SHP77 treated with DMSO at 0.1 percent for 48 hours (cell line): ENCODE data around the gene GPR62.
"Not testable (repeated sequence)": the region's sequence is repeated elsewhere in the genome, so short reads cannot be mapped to it uniquely, and the experiment has no call there.

Source experiments
- DNase-seq: peaks from one replicate; lab custom pipeline; 2025; lab: John Stamatoyannopoulos, UW

GPR62 gene, protein sequence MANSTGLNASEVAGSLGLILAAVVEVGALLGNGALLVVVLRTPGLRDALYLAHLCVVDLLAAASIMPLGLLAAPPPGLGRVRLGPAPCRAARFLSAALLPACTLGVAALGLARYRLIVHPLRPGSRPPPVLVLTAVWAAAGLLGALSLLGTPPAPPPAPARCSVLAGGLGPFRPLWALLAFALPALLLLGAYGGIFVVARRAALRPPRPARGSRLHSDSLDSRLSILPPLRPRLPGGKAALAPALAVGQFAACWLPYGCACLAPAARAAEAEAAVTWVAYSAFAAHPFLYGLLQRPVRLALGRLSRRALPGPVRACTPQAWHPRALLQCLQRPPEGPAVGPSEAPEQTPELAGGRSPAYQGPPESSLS

GRCh38 chr3:51955175-51955892 lies at the start of gene GPR62:
Gene GPR62, plus strand, starts transcription at chr3:51955381. Its CDS starts 272 bp downstream, at chr3:51955653.
- DNase-seq, result no peak

GRCh38 chr3:51908026-51908425 lies 47.2 kb upstream of the GPR62 start:
- DNase-seq, result no peak

GRCh38 chr3:51916418-51916817 lies 38.8 kb upstream of the GPR62 start:
- no peak for DNase-seq

GRCh38 chr3:51921081-51921578 lies 34.1 kb upstream of the GPR62 start:
- no peak for DNase-seq

GRCh38 chr3:51927061-51927977 lies 27.9 kb upstream of the GPR62 start:
- no peak for DNase-seq

DNA sequence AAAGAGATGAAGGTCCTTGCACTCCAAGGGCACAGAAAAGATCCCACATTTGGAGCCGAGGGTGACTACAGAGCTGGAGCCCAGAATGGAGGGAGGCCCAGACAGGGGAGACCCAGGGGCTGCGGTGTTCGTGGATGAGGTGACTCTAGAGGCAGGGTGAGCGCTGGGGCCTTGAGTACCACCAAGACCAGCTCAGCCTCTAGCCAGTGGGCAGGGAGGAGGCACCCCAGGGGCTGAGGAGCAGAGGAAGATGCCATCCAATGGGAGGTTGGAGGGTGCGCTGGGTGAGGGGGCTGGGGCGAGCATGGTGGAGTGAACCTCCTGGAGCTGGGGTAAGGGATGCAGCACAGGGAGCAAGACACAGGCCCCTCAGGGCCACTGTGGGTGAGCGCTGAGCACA lies 26.7 kb upstream of the GPR62 start:
- no peak for DNase-seq

GRCh38 chr3:51928981-51929380 lies 26.2 kb upstream of the GPR62 start:
- not testable (repeated sequence) for DNase-seq

DNA sequence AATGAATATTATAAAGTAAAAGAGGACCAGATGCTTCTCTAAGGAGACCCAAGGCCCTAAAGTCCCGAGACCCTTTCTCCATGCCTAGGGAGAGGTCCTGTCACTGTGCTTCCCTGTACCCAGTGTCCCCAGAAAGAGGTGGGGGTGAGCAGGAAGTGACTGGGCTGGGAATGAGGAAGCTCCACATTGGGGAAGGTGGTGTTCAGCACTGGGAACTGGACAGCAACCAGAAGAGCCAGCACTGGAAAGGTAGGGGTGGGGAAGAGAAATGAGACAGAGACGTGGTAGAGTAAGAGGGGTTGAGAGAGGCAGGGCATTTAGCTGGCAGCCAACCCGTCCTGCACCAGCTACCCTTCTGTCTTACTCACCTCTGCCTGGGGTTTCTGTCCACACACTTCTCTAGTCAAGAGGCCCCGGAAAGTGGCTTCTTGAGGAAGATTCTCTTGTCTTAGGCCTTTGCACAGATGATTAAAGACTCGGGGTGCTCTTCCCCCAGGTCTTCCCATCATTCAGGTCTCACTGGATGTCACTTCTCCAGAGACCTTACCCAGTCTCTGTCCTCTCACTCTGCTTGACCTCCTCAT lies 25.7 kb upstream of the GPR62 start:
- no peak for DNase-seq

- DNase-seq, result no peak
Measured at GRCh38 chr3:51930439-51930838, 24.7 kb upstream of the GPR62 start.

GRCh38 chr3:51931756-51932155 lies 23.4 kb upstream of the GPR62 start:
- no peak for DNase-seq

DNA sequence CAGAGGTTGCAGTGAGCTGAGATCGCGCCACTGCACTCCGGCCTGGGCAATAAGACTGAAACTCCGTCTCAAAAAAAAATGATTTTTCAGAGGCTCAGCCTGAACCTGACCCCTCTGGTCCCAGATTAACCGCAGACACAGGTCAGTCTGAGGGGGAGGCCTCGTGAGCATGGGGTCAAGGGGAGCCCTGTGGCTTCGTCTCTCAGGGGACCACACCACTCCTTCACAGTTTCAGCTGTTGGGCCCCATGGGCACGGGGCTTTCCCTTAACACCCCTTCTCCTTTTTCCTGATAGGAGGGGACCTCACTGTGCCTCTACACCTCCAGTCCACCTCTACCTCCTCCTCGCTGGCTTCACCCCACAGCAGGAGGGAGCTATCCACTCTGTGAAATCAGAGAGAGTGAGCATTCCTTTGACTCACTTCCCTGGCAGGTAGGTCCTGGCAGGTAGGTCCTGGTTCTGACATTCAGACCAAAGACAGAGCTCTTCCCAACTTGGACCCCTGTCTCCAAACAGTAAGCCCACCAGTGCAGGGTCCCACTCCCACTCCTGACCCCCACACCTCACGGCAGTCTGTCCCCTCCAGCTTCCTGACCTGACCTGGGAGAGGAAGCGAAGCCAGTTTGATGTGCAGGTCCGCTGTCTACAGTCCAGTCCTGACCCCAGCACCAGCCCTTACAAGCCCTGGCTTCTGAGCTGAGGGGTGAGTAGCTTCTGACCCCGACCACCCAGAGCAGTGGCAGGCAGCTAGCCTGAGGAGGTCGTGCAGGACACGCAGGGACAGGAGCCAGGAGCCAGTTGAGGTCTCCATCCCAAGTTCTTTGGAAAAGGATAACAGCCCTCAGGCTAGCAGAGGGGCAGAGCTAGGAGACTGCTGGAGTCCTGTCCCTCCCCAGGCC lies 22.5 kb upstream of the GPR62 start:
- no peak for DNase-seq

GRCh38 chr3:51933471-51934138 lies 21.6 kb upstream of the GPR62 start:
- DNase-seq, result no peak

DNA sequence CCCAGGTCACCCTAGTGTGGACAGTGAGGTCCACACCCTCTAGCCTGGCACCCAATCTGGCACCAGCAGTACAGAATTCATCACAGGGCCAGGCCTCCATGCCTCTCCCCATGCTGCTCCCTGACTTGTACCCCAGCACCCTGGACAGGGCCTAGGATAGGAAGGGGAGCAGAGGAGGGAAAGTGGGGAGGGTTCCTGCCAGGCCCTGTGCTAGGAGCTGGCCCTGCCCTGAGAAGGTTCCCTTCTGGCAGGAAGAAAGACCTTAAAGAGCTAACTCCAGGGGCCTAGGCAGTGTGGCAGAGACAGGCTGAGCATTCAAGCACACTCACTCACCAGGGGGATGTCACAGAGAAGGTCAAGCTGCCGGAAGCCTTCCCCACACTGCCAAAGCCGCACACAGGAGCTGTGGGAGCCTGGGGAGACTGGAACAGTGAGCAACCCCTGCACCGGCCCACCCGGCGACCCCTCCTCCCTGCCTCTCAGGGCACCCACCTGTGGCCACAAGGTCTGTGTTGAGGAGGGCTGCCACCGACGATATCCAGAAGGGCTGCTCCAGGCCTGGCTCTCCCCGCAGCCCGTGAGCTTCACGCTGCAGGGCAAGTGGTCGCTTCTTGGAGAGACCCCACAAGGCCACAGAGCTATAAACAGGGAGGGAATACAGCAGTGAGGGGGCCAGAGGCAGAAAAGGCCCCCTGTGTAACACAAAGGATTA lies 20.9 kb upstream of the GPR62 start:
- DNase-seq, result no peak

- DNase-seq, result no peak
Measured at GRCh38 chr3:51934991-51935885, 19.9 kb upstream of the GPR62 start.

DNA sequence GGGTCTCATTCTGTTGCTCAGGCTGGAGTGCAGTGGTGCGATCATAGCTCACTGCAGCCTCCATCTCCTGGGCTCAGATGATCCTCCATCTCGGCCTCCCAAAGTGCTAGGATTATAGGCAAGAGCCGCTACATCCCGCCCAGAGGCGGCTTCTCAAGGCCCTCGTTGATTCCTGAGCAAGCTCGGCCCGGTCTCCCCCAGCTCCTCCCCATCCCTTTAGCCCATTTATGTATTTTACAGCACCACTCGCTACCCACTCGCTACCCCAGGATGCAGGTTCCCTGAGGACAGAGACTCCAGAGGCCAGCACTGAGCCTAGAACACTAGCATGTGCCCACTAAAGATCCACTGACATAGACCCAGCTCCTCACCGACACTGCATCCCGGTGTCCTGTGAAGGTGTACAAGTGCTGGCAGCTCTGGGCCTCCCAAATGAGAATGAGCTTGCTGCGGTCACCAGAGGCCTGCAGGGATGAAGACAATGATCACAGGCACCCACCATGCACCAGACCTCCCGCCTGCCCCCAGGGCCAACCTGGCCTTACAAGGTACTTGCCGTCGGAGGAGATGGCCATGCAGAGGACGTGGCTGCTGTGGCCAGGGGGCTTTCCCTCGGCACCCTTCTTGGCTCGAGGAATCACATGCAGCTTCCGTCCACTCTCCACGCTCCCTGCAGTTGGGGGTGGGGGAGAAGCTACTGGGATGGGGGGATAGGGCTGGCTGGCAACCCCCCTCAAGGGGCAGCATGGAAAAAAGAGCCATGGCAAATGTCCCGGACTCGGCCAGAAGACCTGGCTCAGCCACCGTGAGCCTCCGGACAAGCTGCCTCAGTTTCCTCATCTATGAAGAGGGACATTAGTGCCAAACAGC lies 19.1 kb upstream of the GPR62 start:
- no peak for DNase-seq

DNA sequence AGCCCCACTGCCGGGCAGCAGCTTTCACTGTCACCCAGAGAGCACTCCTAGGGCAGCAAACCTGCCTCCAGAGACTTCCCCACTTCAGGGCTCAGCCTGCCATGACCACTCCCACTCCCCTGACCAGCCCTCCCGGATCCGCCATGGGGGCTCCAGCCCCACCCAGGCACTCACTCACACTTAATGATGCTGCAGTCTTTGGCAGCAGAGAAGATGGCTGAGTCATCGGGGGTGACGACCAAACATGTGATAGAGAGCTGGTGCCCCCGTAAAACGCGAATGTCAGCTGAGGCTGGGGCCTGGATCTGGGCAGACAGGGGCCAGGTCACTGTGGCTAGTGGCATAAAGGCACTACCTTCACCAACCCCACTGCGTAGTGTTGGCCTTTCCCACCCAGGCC lies 18.2 kb upstream of the GPR62 start:
- DNase-seq, result no peak

DNA sequence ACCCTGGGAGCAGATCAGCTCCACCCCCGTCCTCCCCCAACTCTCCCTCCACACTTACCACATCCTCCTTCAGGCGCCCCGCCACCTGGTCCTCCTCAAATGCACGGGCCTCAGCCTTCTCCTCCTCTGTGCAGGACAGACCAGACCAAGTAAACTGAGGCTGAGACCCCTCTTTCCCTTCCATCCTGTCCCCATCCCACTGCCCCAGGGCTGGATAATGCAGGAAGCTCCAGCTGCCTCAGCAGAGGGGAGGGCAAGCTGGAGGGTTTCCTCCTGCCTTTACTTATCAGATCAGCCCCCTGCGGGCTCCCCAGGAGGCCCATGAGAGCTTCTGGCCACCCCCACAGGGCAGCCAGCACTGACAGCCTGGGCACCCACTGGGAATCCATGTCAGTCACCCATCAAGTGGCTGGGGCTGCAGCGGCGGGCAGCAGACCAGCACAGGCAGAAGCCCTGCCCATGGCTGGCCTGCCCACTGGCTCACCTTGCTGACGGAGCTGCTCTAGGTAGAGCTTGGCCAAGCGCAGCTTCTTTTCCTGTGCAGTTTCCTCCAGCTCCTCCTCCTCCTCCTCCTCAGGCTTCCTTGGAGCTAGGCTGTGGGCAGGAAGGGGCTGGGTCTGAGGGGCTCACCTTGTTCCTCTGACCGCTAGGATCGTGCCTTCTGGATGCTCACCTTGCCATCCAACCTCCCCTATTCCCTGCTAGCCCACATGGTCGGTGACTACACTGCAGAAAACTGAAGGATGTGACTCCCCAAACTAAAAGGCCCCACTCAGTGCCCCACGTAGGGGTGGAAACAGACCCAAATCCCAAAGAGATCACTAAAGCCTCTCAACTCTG lies 17.4 kb upstream of the GPR62 start:
- no peak for DNase-seq
